GM21723 (cell line): ENCODE results near the gene CDON.
A peak's percentile ranks its signal among the peaks of the same experiment; 100 is the strongest.
"Not testable (repeated sequence)": the region's sequence is repeated elsewhere in the genome, so short reads cannot be mapped to it uniquely, and the experiment has no call there.

ENCODE experiments used
- ATAC-seq: cut with Tn5 transposase; IDR thresholded peaks from one replicate; pipeline ENCODE4 v1.9.1; 2021; ENCODE audit warnings: mild to moderate bottlenecking, moderate library complexity; ENCODE audit not compliant: unreplicated experiment

Gene CDON

GRCh38 chr11:125929445-125930075 lies 133.1 kb downstream of the CDON start:
- ATAC-seq = no peak

DNA sequence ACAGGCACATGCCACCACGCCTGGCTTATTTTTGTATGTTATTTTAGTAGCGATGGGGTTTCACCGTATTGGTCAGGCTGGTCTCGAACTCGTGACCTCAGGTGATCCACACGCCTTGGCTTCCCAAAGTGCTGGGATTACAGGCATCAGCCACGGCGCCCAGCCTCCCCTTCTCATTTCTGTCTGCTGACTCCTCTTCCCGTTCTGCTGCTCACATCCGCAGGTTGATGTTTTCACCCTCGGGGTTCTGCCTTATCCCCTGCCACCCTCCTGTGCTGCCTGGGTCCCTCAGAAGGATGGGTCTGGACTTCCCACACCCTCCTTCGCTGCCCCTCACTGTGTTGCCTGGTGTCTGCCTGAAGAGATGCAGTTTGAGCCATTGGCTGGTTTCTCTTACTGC lies 136.0 kb downstream of the CDON start:
- no peak for ATAC-seq

- no peak for ATAC-seq
Measured at GRCh38 chr11:125925804-125926203, 136.9 kb downstream of the CDON start.

DNA sequence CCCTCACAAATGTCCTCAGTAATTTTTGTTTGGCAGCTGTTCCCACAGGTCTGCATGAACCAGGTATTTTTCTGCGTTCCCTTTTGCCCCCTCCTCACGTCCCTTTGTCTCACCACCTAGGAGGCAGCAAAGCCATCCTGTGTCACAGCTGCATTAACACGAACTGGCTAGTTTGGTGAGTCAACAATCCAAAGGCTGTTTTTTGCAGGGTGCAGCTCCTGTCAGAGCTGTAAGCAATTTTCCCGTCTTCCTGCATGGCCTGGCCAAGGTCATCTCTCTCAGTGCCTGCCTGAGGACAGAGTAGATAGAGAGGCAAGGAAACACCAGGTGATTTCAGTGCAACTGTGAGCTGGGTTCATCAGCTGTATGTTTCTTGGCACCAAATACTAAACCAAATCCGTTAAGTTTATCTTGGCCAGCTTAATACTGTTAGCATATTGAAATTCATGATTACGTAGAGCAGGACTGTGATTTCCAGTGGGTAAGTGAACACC lies 137.4 kb downstream of the CDON start:
- no peak for ATAC-seq

DNA sequence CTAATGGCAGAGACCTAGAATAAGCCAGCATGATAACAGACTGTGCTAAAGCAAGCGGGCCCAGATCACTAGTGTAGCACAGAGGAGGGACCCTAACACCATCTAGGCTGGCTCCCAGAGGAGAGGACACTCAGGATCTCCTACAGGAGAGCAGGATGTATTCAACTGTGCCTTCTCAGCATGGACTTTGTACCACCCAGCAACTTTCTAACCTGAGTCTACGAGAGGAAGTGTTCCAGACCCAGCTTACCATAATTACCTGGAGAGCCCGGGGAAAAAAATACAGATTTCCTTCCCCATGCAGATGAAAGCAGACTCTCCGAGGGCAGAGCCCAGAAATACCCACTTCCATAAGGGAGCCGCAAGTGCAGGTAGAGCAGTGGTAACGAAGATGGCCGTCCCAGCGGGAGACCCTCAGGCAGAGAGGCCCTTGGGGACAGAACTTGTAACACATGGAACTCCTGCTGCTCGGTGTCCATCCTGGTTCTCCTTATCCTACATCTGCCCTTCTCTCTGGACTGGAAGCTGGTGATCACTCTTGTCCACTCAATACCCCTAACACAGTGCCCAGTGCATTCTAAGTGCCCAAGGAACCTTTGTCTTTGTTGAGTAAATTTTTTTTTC lies 138.2 kb downstream of the CDON start:
- ATAC-seq = no peak

DNA sequence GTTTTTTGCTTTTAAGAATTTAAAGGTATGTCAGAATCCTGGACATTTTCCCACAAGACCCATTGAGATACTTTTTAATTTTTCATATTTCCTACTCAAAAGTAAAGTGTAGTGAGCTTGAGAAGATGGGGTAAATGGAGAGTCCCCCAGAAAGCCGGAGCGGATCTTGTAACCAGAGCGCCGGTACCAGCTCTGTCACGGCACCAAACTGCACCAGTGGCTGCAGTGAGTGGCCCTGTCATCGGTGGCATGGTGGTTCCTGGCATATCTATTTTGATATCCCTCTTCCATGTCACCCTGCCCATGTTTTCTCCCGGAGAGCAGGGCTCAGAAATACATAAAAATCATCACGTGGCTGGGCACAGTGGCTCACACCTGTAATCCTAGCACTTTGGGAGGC lies 139.0 kb downstream of the CDON start:
- no peak for ATAC-seq

DNA sequence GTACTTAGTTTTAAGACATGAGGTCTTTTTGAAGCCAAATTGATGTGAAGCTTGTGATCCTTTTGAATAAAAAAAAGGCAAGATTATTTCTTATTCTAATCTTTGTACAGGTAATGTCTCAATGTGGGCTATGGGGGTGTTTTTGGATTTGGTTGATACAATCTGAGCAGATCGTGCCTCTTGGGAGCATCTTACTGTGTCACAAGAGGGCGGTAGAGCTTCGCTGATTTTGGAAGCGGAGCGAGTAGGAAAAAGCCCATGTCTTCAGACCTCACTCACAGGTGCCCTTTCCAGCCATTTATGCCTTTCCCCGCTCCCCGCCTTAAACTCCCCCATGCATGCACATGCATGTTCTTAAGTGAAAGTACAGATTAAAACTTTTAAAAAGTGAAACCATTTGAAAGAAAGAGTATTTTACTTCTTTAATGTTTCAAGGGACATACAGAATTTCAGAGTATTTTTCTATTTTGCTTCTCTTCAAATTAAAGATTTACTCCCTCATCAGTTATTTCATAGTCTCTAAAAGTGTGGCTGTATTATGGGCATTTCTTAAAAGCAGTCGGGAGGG lies 139.6 kb downstream of the CDON start:
- ATAC-seq = peak; percentile 74

- ATAC-seq = no peak
Measured at GRCh38 chr11:125922156-125922555, 140.5 kb downstream of the CDON start.

GRCh38 chr11:125921042-125921441 lies 141.6 kb downstream of the CDON start:
- no peak for ATAC-seq

- no peak for ATAC-seq
Measured at GRCh38 chr11:125918140-125918840, 144.4 kb downstream of the CDON start.

- no peak for ATAC-seq
Measured at GRCh38 chr11:125916683-125917347, 145.9 kb downstream of the CDON start.

GRCh38 chr11:125914601-125915000 lies 148.1 kb downstream of the CDON start:
- ATAC-seq = not testable (repeated sequence)

DNA sequence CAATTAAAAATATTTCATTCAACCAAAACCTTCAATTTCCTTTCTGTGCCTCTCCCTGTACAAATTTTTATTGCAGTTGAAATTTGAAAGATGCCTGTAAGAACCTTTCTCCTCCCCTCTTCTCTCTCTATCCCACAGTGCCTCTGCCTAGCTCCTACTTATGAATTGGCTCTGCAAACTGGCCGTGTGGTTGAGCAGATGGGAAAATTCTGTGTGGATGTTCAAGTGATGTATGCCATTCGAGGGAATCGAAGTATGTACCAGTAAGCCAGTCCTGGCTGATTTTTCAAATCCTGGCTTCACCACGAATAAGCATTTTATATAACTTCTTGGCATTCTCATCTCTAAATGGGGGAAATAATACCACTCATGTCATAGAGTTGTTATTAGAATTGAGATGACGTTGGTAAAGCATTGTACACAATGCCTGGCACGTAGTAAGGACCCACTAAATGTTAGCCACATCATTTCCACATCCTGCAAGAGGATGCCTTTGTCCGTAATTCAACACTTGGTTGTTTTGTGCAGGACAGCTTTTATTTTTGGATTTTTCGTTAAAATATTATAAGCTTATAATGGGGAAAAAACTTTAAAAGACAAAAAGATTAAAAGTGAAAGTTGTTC lies 152.3 kb downstream of the CDON start:
- ATAC-seq = no peak
